Stimulated activated CD8-positive, alpha-beta memory T cell treated with anti-CD3 and anti-CD28 coated beads, Interleukin-7, amount 100 ng/mL, for 1 hour (primary cell): ENCODE results near the gene ACTG2.
"Not testable (repeated sequence)": the region's sequence is repeated elsewhere in the genome, so short reads cannot be mapped to it uniquely, and the experiment has no call there.

ENCODE experiments used
- DNase-seq, 2 donors: peaks; one replicate each; pipeline ENCODE4 v3.0.0-alpha.2; 2020; ENCODE audit warnings: low read depth in 2 of 2

Gene ACTG2

DNA sequence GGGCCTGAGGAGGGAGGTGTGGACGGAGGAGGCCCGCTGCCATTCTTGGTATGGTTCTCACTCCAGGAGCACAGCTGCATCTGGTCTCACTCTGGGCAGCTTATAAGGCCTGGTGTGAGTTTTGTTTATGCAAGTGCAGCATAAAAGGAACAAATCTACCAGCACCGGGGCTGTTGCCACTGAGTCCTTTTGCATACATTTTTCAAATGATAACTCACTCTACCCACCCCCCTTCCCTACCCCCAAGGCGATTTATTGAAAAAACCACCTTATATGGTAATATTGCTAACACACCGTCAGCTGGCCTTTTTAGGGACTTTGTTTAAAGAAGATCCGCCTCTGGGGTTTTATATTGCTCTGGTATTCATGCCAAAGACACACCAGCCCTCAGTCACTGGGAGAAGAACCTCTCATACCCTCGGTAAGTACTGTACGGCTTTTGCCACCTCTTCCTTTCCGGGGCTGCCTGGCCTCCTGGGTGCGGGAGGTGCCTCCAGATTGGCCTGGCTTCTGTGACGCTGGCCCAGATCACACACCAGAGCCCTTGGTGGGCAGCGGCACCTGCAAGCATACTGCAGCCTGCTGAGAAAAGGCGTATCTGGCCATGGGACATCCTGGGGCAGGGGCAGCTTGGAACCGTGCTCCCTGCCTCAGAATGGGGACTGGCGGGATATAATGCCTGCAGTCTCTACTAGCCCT is at the start of gene ACTG2:
Gene ACTG2 (plus strand): TSS at position 378 of the 699 bp plus-strand sequence. CDS start 8,304 bp downstream, outside the sequence.
- DNase-seq = no peak

DNA sequence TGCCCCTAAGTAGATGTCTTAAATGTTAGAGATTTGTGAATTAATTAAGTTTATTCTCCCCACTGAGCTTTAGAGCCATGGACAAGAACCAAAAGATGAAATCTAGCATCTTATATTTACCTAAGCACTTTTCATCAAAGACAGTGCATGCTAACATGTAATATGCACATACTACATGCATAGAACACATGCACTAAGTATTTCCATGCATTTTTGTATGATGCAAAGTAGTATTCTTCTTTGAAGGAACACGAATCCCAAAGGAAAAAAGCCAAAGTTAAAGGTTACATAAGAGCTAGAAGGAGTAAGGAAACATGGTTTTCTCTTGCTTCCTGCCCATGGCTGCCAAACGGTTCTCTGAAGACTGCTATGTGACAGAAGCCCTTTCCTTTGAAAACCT is 48.7 kb upstream of the ACTG2 start:
- no peak for DNase-seq

DNA sequence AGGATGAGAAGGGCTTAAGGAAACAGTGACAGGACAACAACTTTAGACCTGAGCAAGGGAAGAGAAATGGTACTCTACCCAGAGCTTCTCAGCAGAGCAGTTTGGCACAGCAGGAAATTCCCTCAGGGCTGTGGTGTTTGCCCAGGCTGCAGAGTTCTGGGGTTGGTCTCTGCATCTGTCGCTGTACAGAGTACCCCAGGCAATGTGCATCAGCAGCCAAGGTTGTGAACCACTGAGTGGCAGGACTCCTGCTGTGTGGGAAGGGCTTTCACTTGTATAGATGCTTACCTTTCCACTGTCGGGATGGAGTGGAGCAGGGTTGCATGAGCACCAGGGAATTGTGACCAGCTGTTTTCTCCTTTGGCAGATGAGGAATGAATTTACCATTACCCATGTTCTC is 42.8 kb upstream of the ACTG2 start:
- DNase-seq = no peak

DNA sequence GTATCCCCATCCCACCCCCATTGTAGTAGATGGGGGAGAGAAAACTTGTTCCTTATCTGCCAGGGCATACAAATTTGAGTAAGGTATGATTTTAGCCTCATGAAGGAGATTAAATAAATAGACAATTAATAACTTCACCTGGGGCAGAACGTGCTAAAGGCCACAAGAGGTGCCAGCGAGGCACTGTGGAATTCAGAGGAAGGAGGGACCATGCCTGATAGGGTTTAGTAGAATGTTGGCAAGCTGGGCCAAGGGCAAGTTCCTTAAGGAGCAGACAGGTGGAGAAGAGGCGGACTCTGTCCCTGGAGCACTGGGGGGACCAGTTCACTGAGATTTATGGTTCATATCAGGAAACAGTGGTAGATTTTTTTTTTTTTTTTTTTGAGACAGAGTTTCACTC is 41.5 kb upstream of the ACTG2 start:
- DNase-seq = no peak

DNA sequence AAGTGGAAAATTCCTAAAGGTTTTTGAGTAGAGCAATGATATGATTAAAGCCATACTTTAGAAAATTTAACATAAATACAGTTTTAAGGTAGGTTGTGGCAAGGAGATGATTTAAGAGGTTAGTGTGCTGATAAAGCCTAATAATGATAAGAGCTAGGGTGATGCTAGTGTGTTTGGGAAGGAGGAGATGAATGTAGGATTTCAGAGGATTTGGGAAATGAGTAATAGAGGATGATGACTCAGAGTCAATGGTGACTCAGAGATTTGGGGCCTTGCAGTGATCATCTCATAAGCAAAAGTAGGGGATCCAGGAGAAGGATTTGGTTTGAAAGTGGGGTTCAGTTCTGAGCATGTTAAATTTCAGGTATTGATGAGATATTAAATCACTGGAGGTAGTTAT is 40.8 kb upstream of the ACTG2 start:
- DNase-seq = no peak

DNA sequence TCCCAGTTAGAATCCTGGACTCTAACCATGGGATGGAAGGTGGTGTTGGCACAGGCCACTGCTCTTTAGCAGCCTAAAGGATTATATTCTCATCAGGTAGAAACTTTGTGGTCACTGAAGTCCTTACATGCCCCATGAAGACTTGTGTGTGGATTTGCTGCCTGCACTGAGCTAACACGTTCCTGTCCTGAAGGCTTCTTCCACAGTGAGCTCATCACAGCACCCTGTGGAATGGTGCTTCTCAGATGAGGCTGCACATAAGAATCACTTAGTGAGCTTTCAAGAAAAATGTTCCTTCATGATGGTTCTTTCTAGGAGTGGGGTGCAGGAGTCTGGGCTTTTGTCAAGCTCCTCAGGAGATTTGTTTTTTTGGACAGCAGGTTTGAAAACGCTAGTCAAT is 37.3 kb upstream of the ACTG2 start:
- no peak for DNase-seq

DNA sequence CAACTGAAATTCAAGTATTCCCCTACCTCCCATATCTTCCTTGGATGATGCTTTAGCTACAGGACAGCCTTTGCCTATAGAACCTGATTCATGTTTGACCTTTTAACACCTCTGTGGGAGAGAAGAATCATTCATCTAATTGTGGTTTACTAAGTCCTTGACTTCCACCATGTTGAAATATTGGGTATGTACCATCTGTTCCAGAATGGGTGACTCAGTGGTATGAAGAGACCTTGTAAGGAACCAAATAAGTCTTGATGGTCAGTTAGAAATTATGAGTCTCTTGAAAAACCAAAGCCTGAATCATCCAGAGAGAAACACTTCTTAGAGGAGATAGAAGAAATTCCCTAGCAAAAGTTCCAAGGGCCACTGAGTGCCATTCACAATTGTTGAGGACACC is 36.6 kb upstream of the ACTG2 start:
- no peak for DNase-seq

DNA sequence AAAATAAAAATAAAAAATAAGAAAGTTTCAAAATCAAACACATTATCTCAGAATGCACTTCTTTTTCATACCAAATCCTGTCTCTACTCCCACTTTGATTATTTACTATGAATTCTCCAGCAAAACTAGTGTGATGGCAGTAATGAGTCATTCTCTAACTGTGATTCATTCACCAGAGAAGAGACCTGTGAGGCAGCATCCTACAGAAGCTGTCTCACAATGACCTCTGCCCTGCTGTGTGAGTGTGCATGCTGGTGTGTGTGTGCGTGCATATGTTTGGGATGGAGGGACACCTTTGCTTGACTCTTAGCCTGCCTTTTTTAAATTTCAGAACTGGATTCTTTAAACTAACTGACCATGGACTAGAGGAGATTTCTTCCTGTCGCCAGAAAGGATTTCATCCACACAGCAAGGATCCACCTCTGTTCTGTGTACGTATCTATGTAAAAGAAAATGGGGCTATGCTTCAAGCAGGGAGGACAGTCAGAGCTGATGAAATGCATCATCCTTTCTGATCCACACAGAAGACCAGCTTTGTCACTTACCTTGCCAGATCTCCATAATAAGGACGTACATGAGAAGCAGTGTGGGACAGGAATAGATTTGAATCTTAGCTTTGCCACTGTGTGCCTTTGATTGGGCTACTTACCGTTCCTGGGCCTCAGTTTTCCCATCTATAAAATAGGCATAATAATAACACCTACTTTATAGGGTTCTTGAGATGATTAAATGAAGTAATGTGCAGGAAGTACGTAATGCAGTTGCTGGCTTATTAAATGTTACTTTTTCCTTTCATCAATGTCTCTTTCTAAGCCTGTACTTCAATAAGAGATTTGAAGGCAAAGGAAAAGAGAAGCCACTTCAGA is 32.9 kb upstream of the ACTG2 start:
- DNase-seq = no peak

DNA sequence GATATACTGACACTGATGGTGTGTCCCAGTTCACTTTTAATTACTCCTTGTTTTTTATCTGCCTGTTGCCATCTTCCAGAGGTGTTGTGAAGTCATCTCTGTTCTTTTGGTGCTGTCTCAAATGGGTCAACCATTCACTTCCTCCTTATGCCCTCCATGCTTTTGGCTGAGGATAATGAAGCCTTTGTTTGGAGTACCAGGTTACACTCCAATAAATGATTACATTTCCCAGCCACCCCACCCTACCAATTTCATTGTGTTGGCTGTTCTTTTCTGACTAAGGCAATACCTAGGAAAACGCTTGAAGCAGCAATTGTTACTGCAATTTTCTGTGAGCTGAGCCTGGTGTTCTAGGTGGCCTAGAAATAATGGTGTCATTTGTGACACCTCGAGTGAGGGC is 29.8 kb upstream of the ACTG2 start:
- DNase-seq = no peak

DNA sequence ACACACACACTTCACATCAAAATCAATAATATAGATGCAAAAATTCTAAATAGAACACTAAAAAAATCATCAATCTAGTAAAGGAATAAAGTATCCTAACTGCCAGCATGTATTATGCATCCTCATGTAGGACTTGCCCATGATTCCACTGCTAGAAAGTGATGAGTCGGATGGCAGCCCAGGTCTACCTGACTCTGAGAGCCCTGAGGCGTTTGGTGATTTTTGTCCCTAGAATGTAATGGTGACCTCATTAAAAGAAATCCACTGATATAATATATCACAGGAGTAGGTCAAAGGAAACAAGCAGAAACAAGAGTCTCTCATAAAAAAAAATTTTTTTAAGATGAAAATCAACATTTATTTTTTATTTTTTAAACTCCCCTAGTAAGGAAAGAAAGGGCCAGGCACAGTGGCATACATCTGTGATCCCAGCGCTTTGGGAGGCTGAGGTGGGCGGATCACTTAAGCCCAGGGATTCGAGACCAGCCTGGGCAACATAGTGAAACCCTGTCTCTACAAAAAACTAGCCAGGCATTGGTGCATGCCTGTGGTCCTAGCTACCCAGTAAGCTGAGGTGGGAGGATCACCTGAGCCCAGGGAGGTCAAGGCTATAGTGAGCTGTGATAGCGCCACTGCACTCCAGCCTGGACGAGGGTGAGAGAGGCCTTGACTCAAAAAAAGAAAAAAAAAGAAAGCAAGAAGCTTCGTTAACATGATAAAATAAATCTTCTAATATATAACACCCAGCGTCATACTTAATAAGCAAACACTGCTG is 24.4 kb upstream of the ACTG2 start:
- DNase-seq = no peak

DNA sequence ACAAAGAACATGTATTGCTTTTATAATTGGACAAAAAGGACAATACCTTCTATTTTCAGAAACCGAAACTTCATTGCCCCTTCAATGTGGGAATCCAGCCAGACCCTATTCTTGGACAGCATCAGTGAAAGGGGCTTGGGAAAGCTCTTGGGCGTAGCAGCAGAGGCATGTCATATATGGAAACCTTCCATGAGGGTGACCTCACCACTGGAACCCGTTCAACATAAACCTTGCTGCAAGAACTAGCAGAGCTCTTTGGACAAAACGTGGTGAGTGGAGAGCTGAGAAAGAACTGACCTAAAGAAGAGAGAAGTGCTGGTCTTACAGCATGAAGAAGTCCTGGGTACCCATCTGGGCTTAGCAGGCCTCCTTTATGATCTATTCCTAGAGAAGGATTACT is 22.7 kb upstream of the ACTG2 start:
- no peak for DNase-seq

DNA sequence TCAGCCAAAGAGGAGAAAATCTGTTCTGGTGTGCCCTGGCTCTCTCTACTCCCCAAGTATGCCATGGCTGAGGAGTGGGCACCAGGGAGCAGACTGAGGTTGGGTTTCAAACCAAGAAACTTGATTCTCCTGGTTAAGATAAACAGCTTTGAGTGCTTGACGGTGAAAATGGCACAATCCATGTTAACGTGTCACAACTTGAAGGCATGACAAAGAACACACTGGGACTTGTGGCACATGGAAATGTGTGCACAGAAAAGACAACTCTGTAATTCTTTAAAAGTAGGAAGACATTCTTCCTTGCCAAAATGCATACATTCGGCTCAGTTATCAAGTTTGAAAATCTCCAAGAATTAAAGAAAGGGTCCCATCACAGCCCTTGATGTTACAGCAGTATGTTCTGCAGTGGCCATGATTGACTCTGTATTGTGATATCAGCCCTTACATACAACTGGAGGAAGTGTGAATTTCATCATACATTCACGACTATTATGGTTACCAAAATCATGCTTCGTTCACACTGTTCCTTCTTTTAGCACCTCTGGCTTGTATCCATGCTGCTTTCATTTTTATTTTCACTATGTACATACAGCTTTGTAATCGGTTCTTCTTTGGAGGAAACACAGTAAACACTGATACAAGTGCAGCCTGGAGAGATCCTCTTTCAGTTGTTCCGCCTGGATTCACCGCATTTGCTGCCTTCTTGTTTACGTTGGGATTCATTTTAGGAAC is 15.6 kb upstream of the ACTG2 start:
- DNase-seq = no peak

DNA sequence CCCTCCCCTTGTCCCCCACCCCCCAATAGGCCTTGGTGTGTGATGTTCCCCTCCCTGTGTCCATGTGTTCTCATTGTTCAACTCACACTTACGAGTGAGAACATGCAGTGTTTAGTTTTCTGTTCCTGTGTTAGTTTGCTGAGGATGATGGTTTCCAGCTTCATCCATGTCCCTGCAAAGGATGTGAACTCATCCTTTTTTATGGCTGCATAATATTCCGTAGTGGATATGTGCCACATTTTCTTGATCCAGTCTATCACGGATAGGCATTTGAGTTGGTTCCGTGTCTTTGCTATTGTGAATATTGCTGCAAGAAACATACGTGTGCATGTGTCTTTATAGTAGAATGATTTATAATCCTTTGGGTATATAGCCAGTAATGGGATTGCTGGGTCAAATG is 14.8 kb upstream of the ACTG2 start:
- not testable (repeated sequence) for DNase-seq

DNA sequence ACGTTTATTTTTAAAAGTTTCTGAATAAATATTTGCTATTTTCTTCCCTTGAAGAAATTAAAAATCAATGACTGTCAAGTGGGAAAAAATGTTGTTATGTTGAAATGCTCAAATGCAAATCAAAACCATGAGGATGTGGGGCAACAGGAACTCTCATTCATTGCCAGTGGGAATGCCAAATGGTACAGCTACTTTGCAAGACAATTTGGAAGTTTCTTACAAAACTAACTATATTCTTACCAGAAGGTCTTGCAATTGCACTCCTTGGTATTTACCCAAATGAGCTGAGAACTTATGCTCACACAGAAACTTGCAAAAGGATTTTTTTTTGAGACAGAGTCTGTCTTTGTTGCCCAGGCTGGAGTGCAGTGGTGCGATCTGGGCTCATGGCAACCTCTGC is 7.4 kb upstream of the ACTG2 start:
- no peak for DNase-seq

DNA sequence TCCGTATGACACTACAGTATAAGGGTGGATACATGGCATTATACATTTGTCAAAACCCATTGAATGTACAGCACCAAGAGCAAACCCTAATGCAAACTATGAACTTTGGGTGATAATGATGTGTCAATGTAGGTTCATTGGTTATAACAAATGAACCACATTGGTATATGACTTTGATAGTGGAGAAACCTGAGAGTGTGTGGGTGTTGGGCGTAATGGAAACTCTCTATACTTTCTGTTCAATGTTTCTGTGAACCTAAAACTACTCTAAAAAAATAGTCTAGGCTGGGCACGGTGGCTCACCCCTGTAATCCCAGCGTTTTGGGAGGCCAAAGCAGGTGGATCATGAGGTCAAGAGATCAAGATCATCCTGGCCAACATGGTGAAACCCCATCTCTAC is 6.5 kb upstream of the ACTG2 start:
- no peak for DNase-seq

DNA sequence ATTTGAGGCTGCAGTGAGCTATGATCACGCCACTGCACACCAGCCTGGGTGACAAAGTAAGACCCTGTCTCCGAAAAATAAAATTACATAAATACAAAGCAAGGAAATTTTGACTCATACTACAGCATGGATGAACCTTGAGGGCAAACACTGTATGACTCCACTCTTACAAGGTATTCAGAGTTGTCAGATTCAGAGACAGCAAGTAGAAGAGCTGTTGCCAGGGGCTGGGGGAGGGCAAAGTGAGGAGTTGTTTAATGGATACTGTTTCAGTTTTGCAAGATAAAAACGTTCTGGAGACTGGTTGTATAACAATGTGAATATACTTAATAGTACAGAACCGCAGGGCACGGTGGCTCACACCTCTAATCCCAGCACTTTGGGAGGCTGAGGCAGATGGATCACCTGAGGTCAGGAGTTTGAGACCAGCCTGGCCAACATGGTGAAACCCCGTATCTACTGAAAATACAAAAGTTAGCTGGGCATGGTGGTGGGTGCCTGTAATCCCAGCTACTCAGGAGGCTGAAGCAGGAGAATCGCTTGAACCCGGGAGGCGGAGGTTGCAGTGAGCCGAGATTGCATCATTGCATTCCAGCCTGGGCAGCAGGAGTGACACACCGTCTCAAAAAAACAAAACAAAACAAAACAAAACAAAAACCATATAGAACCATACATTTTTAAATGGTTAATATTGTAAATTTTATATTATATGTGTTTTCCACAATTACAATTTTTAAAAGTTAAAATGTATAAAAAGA is 5.0 kb upstream of the ACTG2 start:
- DNase-seq = not testable (repeated sequence)

DNA sequence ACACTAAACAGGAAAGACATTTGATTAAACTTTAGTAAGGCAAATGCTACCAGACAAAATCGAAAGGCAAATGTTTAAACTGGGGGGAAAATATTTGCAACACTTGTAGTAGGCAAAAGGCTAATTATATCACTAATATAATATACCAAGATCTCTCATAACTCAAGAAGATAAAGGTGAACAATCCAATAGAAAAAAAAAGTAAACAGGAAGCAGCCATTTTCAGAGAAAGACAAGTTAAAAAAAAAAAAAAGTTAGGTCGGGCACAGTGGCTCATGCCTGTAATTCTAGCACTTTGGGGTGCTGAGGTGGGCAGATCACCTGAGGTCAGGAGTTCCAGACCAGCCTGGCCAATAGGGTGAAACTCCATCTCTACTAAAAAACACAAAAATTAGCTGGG is 4.4 kb upstream of the ACTG2 start:
- no peak for DNase-seq

DNA sequence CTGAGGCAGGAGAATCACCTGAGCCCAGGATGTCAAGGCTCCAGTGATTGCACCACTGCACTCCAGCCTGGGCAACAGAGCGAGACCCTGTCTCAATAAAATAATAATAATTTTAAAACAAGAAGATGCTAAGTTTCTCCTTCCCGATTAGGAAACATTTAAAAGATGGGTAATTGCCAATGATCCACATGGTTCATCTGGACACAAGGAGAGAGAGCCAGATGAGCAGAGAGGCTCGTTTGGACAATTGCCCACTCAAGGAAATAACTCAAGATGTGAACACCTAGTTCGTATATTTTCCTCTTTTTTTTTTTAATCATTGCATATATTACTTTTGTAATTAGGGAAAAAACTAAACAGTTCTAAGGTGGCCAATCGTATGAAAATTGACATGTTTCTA is 3.6 kb upstream of the ACTG2 start:
- DNase-seq = no peak

DNA sequence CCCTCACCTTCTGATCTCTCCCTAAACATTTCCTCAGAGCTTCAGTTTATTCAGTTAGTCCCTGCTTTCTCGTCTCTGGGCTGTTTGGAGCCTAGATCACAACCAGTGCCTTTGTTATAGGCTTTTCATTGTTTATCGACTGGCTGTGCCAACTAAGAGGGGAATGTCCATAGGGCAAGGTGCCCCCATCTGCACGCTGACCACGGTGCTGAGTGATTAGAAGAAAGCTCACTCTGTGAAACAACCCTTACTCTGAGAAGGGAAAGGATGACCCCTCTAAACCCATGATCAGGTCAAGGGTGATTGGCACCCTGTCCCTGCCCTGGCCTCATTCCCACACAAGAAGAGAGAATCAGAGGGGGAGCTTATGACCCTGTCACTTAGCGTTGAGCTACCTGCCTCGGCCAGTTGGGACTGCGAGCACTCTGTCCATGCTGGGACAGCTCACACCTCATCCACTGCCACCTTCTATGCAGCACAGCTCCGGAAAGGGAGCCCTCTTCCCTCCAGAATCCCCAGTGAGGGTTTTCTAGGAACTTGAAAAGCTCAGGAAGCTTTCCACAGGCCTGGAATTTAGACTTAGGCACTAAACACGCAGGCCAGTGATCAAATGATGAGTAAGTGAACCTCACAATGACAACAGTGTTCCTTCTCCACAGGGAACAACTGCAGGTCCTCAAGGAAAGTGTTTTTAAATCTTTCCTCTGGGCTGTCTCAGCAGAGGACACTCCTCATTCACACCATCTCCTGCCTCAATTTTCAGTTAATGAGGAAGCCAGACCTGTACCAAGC is 2.3 kb upstream of the ACTG2 start:
- DNase-seq = no peak

DNA sequence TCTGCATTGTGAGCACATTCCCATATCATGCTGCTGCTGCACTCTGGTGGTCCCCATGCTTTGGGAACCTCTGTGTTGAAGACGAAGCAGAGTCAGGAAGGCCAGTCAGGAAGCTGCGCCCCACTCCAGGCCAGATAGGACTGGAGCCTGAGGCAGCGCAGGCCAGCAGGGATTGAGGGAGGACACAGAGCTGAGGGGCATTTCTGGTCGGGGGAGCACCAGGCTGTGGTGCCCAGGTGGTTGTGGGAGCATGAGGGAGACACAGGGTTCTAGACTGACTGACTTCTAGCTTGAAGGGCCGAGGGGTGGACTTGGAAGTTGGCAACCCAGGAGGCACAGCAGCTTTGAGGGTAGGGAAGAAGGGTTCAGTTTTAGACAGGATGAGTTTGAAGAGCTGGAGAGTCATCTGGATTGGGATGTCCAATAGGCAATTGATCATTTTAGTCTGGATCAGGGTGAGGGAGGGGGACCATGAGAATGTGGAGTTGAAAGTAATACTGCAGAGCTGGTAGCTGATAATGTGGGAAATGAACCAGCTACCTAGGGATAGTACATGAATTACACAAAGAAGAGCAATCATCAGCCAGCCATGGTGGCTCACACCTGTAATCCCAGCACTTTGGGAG is 1.4 kb upstream of the ACTG2 start:
- no peak for DNase-seq
